HG02852 (cell line): Measurements from ENCODE around the gene UGT2B17.

Source experiments
- ATAC-seq: cut with Tn5 transposase; IDR thresholded peaks from one replicate; pipeline ENCODE4 v1.9.1; 2021; ENCODE audit warnings: mild to moderate bottlenecking, moderate library complexity; ENCODE audit not compliant: unreplicated experiment

UGT2B17 gene

DNA sequence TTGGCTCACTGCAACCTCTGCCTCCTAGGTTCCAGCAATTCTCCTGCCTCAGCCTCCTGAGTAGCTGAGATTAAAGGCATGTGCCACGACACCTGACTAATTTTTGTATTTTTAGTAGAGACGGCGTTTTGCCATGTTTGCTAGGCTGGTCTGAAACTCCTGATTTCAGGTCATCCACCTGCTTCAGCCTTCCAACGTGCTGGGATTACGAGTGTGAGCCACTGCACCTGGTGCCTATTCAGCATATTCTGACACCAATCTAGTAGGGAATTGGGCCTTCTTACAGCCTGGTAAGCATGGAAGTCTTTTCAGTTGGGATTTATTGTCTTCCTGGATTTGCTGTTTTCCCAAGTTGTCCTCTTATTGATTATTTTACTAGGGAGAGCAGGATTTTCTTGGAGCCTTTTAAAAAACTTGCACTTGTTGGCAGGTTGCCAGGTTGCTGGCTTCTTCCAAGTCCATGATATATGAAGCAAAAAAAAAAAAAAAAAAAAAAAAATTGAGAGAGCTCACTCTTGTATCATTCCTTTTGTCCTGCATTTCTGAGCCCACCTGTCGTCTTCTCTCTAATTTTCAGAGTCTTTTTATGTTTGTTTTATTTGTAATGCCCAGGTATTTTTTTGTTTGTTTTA lies 85.2 kb downstream of the UGT2B17 start:
- no peak for ATAC-seq

DNA sequence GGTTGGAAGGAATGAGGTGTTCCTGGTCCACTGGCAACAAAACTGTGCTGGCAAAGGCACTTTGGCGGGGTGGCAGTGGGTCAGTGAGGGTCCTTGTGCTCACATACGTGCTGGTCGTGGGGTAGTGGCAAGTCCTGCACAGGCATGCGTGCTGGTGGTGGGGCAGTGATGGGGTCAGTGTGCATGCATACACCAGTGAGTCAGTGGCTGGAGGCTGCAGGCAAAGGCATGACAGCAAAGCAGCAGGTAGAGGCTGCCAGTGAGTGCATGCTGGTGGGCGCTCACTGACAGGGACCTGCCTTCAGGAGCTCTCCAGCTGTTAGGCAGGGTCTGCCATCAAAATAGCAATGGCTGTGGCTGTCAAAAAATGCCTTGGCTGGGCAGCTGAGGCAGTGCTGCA lies 86.8 kb downstream of the UGT2B17 start:
- ATAC-seq: no peak
